ENCODE results near the gene SOCS6.
A peak's percentile ranks its signal among the peaks of the same experiment; 100 is the strongest.
"Not testable (repeated sequence)": the region's sequence is repeated elsewhere in the genome, so short reads cannot be mapped to it uniquely, and the experiment has no call there.

SOCS6 gene

DNA sequence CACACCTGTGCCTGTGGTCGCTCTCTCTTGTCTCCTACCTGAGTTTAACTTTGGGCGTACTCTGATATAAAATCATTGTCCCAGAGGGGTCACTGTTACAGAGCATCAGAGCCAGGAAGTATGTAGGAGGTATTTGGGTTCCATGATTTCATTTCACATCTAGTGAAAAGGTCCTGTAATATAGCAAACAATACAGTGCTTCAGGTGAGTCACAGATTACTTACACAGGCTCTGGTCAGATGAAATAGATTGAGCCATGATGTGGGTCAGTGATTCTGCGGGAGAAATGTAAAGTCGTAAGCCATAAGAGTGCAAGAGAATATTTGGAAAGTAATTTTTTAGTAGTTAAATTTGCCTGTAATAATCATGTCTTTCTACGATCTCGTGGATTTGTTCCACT is 70.2 kb downstream of the SOCS6 start:
- DNase-seq (ENCODE audit: low read depth, low spot score) = no peak

DNA sequence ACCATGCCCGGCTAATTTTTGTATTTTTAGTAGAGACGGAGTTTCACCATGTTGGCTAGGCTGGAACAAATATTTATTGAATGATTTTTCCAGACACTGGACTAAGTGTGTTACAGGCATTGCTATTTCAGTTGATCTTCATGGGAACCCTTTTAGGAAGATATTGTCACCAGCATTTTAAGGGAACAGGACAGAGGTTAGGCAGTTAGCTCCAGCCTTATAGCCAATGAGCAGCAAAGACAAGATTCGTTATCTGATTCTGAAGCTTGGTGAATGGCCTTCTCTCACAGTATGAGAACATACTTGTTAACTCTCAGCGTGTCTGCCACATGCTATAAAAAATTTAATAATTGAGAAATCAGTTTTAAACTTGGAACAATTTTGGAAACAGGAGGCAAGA is 73.4 kb downstream of the SOCS6 start:
- no peak for DNase-seq (ENCODE audit: low read depth, low spot score)

DNA sequence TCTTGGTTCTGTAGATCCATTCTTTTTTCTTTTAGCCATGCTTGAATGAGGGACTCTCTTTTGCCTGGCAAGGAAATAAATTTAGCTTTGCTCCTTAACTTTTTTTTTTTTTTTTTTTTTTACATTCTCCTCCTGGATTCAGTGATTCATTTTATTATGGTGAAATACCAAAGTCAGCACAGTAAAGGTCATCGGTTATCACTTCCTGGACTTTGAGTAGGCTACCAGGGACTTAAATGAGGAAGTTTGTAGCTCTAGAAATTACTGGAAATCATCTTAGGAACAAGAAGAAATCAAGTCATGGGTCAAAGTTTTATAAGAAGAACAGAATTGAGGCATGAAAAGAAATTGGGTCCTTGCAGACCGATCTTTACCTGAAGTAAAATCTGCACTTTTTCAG is 75.0 kb downstream of the SOCS6 start:
- no peak for DNase-seq (ENCODE audit: low read depth, low spot score)

DNA sequence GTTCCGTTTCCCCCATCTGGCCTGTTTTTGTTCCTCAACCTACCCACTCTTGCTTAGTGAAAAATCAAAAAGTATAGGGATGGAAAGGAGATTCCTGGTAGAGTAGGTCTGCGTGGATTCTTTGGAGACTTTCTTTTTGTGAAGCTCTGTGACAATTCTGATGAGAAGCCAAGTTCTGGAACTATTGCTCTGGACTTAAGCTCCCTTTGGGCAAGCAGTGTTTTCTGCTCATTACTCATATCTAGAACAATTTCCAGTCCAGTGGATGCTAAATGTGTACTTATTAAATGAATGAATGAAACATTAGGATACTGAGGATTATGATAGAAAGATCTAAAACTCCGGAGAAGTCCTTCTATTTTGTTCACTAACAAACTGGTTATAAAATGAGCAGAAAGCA is 76.5 kb downstream of the SOCS6 start:
- DNase-seq (ENCODE audit: low read depth, low spot score) = no peak

DNA sequence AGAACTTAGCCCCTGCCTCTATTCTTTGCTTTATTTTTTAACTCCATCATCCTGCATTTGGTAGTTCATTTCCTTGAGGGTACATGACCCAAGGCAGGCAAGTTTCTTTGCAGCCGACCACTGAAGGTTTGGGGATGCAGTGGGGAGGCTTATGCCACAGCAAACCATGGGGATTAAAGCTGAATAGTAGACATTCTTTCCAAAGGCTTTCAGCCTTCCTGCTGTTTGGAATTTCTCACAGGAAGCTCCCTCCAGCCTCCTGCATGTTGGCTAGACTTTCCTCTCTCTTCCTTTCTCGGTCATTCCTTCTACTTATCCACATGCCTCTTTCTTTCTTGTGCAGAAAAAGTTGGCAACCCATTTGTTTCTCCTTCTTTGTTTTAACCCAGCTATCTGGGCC is 77.3 kb downstream of the SOCS6 start:
- DNase-seq (ENCODE audit: low read depth, low spot score) = peak; percentile 78

DNA sequence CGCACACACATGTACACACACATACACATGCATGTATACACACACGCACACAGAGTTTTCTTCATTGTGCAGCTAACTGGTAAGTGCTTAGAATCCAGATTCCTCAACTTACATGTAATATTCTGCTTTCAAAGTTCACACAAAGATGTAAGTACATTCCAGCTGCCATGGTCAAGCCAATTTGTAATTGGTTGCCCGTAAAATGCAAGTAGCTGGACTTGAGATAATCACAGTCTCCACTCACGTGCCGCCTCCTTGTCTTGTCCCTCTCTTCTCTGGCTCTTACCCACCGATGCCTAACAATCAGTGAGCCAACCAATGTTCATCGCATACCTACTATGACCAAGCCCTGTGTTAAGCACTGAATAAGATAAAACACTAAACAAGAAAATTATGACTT is 77.8 kb downstream of the SOCS6 start:
- DNase-seq (ENCODE audit: low read depth, low spot score) = no peak

DNA sequence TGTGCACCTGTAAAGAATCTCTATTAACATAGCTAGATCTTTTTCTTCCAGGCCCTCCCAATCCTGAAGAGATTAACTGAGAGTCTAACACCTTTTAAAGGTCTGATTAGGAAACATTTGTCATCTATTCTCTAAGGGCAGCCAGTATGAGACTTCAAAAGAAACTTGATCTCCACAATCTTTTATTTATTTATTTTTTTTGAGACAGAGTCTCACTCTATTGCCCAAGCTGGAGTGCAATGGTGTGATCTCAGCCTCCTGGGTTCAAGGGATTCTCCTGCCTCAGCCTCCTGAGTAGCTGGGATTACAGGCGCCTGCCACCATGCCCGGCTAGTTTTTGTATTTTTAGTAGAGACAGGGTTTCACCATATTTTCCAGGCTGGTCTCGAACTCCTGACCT is 78.5 kb downstream of the SOCS6 start:
- DNase-seq (ENCODE audit: low read depth, low spot score) = not testable (repeated sequence)

DNA sequence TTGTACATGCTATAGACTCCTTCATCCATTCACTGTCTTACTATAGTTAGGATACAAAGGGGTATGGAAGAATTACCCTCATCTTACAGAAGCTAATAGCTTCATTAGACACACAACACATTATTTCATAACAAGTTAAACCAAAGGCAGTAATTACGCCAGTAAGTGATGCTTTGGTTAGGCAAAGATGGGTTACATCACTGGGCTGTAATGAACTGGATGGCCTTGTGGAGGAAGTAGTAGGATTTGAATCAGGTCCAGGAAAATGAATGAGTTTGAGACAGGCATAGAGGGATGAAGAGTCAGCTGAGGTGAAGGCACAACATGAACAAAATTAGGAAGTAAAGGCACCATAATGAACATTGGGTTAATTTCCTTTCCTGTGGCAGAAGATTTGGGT is 80.1 kb downstream of the SOCS6 start:
- no peak for DNase-seq (ENCODE audit: low read depth, low spot score)

DNA sequence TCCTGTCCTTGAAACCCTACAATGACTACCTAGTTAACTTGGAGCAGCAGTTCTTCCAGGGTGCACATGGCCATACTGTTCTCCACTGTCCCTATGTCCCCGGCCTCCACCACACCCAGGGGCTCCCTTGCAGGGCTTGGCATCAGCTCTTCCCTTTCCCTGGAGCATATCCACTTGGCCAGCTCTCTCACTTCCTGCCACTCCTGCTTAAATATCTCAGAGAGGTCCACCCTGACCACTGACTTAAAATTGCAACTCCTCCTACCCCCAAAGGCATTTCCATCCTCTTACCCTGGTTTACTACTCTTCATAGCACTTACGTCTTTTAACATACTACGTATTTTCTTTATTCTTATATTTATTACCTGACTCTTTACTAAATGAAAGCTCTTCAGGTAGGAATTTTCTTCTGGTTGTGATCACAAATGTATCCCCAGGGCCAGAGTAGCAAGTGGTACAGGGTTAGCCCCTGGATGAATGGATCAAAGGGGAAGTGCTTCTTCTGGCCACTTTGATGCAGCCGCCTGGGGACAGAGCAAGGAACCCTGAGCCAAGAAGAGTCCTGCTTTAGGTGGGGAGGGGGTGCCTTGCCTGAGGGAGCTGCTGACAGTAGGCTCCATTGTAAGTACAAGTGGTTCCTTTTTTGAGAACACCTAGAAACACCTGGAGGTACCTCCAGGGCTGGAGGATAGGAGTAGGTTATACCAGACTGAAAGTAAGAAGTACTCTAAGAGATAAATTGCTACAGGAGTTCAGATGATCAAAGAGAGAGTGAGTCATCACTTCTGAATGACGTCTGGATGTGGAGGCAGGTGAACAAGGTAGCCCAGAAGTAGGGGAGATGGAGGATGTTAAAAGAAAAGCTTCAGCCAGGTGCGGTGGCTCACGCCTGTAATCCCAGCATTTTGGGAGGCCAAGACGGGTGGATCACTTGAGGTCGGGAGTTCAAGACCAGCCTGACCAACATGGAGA is 82.2 kb downstream of the SOCS6 start:
- no peak for DNase-seq (ENCODE audit: low read depth, low spot score)

DNA sequence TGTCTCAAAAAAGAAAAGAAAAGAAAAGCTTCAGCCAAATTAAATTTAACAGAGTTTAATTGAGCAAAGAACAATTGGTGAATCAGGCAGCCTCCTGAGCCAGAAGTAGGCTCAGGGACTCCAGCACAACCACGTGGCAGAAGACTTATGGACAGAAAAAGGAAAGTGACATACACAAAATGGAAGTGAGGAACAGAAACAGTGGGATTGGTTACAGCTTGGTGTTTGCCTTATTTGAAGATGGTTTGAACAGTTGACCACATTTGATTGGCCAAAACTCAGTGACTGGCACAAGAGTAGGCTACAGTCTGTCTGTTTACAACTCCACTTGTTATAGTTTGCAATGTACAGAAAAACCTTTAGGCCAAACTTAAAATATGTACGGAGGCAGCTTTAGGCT is 83.1 kb downstream of the SOCS6 start:
- DNase-seq (ENCODE audit: low read depth, low spot score) = no peak

DNA sequence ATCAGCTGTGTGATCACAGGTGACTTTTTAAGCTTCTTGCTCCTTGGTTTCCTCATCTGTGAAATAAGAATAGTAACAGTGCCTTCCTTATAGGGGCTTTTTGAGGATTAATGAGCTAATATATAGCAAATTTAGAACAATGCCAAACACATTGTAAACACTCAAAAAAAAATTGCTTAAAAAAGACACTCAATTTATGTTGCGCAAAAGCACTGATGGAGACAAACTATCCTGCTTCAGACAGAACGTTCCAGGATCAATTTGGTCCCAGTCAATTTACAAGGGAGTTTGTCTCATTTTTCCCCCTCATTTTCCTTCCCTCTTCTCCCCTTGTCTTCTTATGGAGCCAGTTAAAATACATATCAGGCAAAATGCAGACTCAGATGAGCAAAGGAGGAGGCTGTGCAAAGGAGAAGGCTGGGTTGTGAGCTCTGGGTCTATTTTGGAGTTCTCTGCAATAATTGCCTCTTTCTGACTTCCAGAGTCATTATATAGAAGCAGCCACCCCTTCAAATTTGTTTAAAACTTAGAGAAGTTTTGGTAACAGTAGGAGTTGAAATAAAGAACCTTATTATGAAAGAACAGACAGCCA is 83.7 kb downstream of the SOCS6 start:
- no peak for DNase-seq (ENCODE audit: low read depth, low spot score)

DNA sequence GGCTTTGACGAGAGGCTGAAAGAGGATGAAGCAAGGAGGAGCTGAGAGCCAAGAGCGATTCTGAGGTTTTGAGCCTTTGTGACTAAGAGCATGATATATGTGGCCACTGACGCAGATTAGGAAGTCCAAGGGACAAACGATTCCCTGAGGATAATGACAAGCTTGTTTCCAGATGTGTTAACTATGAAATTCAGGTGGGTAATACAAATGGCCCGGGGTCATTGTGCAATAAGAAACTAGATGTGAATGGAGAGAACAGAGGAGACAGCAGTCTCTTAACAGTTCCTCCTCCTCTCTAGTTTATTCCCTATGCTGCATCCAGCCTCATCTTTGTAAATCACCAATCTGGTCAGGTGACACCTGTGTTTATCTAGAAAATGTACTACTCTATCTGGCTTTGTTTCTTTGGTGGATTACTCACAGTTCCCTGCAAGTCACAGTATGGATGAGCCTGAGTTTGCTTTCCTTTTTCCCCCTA is 84.2 kb downstream of the SOCS6 start:
- no peak for DNase-seq (ENCODE audit: low read depth, low spot score)

DNA sequence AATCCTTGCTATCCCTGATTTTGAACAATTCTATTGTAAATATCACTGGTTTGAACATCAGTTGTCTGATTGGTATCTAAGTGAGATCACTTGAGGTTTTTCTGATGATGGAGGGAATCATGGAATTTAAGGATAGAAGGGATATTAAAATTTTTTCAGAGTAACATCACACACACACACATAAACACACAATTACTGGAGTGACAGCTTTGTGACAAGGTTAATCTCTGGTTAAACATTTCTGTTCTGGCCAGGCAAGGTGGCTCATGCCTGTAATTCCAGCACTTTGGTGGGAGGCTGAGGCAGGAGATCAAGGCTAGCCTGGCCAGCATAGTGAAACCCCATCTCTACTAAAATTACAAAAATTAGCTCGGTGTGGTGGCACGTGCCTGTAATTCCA is 85.3 kb downstream of the SOCS6 start:
- no peak for DNase-seq (ENCODE audit: low read depth, low spot score)

DNA sequence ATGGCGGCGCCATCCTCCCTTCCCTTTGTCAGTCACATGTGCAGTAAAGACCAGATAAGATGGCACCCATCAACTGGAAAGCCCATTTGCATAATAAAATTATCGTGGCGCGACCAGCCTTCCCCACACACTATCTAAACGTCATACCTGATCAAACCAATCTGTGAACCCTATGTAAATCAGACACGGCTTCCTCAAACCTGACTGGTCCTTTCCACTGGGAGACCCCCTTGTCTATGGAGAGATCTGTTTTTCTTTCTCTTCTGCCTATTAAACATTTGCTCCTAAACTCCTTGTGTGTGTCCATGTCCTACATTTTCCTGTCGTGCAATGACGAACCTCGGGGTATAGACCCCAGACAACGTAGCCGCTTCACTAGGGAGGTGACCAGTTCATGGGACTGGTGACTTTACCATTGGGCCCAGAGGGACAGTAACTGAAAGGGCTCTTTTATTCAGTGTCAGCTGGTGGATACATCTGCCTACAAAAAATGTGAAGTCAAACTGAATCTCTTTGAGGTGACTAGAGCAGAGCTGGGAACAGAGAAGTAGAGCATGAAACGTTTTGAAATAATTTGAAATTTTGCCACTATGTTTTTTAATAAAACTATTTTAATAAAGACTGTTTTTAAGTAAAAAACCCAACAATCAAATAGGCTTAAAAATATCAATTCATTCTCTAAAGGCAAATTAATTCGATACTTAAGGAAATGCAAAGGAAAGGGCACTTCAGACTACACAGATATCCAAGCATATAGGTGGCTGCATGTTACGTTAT is 87.5 kb downstream of the SOCS6 start:
- DNase-seq (ENCODE audit: low read depth, low spot score) = no peak

DNA sequence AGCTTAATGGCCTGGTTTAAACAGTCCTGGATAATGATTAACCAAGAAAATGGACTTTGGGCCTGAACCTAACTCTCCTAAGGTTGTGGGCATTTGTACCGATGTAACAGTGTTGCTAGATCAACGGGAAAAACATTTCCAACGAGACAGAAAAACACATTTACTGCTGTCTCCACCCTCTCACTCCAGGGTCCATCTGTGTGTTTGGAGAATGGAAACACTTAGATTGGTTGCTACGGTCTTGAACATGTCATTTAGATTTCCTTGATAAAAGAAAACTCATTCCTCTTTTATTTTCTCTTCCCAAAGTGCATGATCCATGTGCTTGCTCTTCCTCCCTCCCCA is 88.0 kb downstream of the SOCS6 start:
- DNase-seq (ENCODE audit: low read depth, low spot score) = no peak

DNA sequence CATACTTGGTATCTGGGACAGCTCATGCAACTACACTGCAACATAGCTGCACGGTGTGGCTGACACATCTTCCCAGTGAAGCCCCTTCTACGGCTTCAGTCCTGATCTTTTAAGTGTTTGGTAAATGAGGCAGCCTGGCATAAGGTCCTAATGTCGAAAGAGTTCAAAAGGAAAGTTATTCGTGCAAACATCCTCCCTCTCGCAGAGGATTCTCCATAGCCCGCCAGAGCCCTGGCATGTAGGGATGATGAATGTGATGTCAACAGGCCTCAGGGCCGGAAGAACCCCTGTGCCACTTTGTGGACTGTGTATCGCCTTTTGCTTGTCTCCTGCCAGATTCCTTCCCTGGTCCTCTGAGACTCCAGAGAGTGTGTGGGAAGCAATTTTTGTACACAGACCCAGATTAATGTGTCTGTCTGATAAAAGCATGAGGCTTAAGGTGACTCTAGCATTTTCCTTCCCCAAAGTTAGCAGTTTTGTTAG is 88.5 kb downstream of the SOCS6 start:
- DNase-seq (ENCODE audit: low read depth, low spot score) = no peak

DNA sequence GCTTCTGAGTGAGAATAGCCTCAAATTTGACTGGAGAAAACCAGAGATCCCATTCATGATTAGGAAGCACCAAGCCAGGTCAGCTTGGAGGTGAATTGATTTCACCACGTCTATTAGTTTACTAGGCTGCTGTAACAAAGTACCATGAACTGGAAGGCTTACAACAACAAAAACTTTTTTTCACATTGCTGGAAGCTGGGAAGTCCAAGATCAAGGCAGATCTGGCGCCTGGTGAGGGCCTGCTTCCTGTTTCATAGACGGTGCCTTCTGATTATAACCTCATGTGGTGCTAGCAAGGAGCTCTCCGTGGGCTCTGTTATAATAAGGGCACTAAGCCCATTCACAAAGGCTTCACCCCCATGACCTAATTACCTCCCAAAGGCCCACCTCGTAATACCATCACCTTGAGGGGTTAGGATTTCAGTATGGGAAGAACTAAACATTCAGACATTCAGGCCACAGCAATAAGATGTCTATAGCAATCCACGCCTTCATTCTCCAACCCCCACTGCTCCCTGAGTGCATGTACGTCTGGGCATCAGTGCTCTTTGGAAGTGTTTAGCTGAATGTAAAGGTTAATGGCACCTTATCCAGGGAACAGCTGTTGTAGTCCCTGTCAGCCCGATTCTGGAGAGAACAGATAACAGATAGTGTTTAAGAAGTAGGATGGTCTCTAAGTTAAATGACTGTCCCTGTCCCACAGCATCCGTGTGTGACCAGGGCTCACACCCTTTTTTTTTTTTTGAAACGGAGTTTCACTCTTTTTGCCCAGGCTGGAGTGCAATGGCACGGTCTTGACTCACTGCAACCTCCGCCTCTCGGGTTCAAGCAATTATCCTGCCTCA is 89.2 kb downstream of the SOCS6 start:
- DNase-seq (ENCODE audit: low read depth, low spot score) = no peak
